GM23248 (cell line): ENCODE measurements around the gene ENG.

Experiments
- EZH2 ChIP-seq: fragments of 200-600 bp; sonication (generic); IDR thresholded peaks from 2 replicates; pipeline ENCODE4 v1.6.1; 2018; ENCODE audit warnings: antibody characterized with exemption, mild to moderate bottlenecking; ENCODE audit not compliant: insufficient read depth, poor library complexity, severe bottlenecking
- EZH2phosphoT487 ChIP-seq: fragments of 200-600 bp; sonication (generic); IDR thresholded peaks from 2 replicates; pipeline ENCODE4 v1.6.1; 2018; ENCODE audit warnings: antibody characterized with exemption, moderate library complexity, mild to moderate bottlenecking, low read depth; ENCODE audit not compliant: insufficient read depth

- TF ChIP-seq EZH2 (no peak), EZH2phosphoT487 (no peak)
Measured at GRCh38 chr9:127872369-127873222, 18.1 kb upstream of the ENG start.
